GM19328 (cell line): ENCODE measurements around the gene GDF9.

ENCODE experiments used
- ATAC-seq: cut with Tn5 transposase; IDR thresholded peaks from one replicate; pipeline ENCODE4 v1.9.1; 2021; ENCODE audit warnings: mild to moderate bottlenecking, moderate library complexity; ENCODE audit not compliant: unreplicated experiment

Gene GDF9

DNA sequence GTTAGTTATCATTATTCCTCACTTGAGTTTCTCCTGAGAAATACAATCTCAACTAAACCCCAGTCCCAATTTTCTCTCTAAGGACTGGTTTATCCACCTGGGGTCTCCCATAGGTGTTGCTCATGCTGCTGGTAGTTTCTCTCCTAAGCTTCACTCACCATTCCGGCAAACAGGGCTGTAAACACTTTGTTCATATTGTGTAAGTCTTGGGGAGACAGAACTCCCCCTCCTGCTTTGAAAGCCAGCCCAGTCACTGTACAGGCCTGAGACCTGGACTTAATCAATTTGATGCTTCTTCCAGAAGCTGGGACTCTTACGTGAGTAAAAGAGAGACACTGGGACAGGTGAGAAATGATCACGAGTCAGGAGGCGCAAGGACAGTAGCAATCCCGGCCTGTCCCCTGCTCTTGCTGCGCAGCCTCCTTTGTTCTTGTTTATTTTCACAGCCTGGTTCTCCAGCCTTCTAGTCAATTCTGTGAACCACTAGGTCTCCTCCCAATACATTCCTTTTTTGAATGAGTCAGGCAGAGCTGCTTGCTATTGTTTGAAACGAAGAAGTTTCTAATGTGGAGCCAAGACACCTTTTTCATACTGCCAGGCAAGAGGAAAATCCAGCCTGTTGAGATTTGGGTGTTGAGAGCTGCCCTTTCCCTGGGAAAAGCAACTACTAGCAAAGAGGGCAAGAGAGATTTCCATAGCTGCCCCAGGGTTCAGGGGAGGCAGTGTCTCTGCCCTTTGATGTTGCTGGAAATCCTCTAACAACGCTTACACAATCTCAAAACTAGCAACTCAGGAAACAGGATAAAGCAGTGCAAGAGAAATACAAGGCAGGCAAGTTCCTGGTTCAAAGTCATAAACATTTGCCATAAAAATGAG is 26.6 kb downstream of the GDF9 start:
- no peak for ATAC-seq

DNA sequence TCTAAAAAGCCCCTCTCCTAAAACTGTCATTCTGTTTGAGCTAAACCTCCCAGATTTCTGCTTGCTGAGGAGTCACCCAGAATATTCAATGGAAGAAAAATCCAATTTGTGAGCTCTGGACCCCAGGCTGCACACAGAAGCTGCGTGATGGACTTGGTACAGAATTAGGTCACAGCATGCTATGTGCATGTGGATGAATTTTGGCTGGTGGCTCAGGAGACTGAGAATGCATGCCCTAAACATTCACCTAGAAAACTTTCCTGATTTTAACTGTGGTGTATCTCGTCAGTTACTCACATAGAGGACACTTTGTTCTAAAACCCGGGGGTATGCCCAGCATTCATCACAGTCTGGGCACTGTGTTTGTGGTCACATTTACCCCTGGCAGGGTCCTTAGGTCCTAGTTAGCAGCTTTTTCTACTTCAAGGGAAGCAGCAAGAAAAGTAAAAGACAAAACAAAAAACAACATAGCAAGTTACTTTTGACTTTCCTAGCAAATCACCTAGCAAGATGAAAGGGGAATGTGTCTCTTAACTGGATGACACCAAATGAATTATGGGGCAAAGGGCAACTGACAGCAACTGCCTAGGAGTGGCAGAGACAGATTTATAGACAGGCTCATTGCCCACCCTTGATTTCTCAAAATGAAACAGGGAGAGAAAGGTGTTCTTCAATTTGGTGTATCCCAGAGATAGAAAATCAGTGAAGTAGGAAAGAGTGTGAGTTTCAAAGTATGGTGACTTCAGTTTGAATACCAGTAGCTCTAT is 27.6 kb downstream of the GDF9 start:
- no peak for ATAC-seq

DNA sequence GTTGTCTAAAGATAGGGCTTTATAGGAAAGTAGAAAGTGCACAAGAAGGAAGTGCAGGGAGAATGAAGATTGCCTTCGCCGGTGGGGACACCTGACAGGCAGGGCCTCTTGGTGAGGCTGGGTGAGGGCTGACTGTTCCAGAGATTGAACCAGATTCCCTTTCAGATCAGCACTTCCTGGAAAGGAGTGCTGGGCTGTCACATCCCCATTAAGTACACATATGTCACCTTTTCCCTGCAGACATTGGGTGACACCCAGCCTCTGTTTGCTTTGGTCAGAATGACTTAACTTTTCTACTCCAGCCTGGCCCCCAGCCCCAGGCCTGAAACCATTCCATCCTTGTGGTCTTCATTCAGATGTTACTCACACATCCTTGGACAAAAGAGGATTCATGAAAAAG is 28.4 kb downstream of the GDF9 start:
- ATAC-seq, result no peak

DNA sequence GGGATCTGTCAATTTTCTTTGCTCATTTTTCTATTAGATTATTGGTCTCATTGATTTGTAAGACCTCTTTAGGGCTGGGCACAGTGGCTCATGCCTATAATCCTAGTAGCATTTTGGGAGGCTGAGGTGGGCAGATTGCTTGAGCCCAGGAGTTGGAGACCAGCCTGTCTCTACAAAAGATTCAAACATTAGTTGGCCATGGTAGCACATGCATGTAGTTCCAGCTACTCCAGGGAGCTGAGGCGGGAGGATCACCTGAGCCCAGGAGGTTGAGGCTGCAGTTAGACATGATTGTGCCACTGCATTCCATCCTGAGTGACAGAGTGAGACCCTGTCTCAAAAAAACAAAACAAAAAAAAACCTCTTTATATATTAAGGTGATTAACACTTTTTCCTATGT is 29.4 kb downstream of the GDF9 start:
- ATAC-seq, result no peak

DNA sequence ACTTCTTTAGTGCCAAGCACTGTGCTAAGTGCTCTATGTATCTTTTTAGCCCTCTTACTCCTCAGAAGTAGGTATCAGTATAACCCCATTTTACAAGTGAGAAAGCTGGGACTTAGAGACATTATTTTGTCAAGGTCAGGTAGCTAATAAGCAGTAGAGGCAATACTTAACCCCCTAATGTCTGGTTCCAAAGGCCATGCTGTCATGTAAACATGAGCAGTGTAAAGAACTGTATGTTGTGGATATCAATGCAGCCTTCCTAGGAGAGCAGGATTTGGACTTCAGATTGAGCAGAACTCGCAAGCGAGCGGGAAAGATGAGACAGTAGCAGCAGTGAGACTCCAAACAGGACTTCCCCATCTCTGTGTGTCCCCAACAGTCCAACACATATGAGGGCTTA is 32.2 kb downstream of the GDF9 start:
- no peak for ATAC-seq

DNA sequence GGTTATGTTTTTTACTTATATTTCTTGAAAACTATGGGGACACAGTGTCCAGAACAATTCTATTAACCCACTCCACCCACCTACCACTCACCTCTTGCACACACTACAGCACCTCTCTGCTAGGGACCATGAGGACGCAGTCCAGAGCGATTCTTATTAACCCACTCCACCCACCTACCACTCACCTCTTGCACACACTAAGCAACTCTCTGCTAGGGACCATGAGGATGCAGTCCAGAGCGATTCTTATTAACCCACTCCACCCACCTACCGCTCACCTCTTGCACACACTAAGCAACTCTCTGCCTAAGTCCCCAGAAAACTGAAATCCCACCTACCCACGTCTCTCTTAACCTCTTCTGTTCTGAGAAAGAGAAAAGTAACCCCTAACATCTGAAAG is 33.7 kb downstream of the GDF9 start:
- ATAC-seq, result no peak

DNA sequence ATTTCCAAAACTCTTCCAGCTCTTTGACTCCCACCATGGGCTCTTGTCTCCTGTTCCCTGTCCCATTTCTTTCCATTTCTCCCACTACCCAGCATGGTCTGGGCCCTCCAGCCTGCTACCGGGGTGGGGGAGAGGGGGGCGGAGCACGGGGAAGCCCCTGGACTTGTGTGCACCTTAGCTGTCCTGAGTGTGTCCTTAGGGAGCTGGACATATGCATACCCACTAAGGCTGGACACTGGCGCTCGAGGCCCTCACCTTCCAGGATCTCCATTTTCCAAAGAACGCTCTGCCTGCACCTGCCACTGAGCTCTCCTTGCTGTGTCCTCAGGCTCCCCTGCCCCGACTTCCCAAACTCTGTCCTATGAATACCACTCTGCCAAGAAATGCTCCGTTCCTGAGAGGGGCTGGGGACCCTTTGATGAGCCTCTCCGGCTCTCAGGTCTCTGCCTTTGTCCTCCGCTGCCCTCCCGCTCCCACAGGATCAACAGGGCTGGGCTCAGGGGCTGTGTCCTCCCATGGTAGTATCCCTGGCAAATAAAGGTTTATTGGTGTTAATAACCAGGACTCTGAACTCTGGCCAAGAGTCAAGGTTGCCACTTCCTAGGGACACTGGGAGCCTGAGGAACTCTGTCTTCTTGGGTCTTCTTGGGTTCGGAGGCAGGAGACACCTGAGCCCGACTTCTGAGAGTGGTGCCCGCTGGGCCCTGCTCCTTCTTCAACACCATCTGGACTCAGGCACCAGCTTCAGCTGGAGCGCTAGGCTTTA is 35.0 kb downstream of the GDF9 start:
- no peak for ATAC-seq

DNA sequence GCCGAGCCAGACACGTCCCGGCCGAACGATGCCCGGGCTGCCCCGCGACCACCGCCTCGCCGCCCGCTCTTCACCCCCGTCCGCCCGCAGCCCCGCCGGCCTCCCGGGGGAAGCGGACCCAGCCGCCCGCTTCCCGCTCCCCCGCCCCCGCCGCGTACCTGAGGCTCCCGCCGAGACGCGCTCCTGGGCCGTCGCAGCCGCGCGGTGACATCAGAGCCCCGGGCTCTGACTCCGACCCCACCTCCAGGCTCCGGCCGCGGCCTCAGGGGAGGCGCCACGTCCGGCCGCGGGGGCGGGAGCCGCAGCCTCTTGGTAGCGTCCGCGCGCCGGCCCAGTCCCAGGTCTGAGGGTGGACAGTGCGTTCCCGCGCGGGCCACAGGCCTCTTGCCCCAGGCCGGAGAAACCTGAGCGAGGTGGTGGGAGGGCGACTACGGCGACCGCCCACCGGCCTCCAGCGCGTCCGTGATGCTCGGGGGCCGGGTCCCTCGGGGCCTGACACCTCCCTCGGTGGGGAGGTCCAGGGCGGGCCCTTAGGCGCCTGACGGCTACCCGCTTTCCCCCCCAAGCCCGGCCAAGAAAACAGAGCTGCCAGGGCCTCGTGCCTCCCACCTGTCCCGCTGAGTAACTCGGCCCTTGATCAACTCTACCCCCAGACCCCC is 35.7 kb downstream of the GDF9 start, which contains the start of gene SHROOM1:
Gene SHROOM1, minus strand, starts transcription at position 212 of the 659 bp plus-strand sequence. CDS start 4,507 bp downstream, outside the sequence.
- peak; percentile 54 for ATAC-seq

DNA sequence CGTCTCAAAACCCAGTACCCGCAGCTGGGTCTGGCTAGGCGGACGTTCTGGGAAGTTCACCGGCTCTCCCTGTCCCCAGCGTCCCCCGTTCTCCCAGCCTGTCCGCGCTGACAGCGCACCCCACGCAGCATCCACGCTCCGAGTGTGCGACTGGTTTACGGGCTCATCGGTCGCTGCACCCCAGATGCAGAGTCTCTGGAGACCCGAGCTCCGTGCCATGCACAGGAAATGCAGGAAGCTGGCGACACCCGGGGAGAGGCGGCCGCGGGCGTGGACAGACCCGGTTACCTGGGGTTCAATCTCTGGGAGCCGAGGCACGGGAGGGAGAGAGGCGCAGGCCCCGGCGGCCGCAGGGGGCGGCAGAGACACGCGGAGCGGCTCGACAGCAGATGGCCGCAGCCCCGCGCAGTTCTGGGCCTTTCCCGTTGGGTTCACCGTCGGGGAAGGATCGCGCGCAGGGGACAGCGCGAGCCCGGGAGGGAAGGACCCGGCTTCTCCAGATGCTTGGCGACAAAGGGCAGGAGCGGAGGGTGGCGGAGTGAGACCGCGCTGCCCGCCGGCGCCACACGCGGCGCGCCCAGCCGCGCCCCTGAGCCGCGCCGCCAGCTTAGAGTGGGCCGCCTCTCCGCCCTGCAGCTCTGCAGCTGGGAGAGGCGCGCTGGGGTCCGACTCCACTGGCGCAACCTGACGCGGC is 36.4 kb downstream of the GDF9 start:
- ATAC-seq, result peak; percentile 79

DNA sequence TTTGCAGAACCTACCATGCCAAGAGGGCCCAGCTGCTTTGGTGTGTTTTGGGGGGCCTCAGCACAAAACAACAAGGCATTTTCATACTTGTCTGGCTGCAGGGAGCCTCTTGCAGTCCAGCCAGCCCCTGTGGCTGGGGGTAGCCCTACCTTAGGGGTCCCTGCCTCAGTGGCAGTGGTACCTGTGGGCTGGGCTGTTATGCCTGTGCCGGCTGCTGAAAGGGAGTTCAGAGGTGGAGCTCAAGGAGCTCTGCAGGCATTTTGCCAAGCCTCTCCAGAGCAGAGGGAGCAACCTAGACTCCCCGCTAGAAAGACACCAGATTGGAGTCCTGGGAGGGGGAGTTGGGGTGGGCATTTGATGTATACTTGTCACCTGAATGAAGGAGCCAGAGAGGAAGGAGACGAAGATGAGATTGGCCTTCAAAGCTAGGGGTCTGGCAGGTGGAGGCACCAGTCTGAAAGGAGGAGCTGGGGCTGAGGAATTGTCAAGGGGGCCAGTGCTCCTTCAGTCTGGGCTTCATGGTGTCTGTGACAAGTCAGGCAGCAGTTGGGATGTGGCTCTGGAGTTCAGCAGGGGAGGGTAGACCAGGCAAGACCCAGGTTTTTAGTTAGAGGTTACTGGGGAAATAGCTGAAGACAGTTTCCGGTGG is 37.3 kb downstream of the GDF9 start:
- no peak for ATAC-seq

DNA sequence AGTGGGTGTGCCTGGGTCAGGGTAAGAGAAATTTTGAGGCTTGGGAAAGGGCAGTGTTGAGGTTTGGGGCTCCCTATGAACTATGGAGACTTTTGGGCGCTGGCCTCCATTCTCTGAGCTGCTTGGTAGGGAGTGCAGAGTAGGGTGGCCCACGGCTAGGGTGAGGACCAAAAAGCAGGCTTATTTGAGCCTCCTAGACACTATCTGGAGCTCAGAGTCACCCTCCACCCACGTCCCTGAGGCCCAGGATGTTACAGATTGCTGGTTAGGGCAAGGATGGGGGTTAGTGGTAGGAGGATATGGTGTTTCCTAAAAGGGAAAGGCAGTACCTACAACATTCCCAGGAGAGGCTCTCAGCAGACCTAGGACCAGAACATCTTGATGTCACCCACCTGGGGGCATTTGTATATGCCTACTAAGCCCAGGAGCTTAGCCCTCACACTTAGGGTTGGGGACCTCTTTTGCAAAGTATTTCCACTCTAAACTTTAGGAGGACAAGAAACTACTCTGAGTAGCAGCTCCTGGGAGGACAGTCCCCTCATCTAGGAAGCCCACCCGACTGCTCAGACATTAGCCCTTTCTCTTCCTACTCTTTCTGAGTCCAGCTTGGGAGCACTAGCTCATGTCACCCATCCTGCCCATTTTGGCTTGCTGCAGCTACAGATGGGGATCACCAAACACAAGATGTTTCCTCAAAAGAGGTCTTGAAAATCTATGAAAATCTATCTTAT is 38.2 kb downstream of the GDF9 start:
- no peak for ATAC-seq

DNA sequence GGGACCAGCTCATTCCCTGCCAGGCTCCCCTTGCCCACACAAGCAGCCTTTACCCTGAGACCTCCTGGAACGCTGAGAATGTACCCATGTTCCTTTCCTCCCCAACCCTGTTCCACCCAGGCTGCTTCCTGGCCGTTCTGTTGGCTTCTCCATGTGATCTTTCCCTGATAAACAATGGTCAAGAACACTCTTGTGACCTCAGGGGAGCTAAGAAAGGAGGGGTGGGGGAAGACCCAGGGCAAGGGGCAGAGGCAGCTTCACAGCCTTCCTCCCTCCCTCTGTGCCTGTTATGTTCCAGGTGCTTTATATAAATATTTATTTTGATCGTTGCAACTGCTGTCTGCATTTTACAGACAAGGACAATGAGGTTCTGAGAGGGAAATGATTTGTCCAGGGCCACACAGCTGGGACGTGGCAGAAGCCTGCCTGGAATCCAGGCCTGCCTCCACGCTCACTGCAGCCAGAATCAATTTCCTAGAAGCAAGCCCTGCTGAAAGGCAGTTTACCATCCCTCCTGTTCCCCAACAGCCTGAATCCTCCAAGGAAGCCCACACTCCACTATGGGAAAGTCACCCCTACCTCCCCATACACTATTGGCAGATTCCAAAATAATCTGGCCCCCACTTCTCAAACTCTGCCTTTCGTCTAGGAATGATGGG is 39.7 kb downstream of the GDF9 start:
- ATAC-seq, result no peak

DNA sequence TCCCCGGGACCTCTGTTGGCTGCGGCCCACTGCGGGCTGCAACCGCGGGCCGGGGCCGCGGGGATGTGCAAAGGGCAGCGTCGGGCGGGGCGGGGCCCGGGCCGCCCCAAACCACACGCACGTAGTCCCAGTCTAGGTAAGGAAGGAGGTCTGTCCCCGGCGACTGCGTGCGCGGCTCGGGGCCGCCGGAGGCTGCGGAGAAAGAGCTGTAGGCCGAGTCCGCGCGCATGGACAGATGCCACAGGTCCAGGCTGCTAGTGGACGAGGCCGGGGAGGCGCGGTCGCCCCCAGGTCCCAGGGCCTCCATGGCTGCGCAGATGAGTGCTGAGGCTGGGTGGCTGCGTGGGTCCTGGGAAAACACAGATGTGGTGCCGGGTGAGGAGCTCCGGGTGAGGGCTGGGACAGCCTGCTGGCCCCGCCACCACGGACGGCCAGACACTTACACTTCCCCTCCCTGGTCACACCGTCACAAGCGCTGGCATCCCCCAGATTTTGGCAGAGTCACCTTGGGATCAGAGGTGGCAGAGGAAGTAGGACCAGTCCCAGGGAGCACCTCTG is 40.4 kb downstream of the GDF9 start:
- no peak for ATAC-seq

DNA sequence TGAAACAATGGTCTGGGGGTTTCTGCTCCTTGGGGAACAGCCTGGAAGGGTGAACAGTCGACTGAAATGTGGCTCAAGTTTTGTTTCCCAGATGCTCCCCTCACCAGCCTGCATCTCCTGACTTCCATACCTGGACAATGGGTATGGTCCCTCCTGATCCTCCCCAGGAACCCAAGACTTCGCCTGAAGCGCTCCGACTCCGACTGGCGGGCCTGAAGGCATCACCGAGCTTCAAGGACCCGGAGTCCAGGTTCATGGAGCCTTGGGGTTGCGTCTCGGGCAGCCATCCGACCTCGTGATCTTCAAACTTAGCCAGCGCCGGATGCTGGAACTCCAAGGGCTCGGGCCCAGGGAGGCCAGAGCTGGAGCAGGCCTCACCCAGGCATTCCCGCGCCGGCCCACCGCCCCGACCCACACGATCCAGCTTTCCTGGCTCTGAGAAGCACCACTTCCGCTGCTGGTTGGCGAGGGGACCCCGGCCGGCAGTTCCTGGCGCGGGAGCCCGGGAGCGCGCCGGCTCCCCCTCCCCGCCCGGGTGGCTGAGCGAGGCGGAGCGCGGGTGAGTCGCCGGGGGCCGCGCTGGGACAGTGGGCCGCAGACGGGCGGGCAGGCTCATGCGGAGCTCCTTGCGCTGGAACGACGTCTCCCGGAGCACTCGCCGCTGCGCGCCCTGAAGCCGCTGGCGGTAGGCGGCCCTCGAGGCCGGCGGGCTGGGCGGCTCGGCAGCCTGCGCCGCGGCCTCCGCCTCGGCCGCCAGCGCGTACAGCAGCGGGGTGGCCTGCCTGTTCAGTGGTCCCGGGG is 41.0 kb downstream of the GDF9 start:
- ATAC-seq, result no peak

DNA sequence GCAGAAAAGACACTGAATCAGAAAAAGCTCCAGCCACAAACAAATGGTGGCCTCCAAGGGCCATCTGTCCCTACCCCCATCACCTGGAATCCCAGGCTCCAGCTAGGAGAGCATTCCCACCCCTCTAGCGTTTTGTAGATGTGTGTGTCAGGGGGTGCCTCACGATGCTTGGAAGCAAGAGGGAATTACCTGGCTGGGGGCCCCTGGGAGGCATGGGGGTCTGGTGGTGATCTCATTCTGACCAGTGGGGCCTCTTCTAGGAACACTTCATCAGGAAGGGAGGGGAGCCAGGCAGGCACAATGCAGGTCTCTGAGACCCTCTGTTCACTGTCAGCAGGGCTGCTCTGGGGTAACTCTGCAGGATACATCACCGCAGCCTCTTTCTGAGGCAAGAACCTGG is 41.8 kb downstream of the GDF9 start:
- no peak for ATAC-seq

DNA sequence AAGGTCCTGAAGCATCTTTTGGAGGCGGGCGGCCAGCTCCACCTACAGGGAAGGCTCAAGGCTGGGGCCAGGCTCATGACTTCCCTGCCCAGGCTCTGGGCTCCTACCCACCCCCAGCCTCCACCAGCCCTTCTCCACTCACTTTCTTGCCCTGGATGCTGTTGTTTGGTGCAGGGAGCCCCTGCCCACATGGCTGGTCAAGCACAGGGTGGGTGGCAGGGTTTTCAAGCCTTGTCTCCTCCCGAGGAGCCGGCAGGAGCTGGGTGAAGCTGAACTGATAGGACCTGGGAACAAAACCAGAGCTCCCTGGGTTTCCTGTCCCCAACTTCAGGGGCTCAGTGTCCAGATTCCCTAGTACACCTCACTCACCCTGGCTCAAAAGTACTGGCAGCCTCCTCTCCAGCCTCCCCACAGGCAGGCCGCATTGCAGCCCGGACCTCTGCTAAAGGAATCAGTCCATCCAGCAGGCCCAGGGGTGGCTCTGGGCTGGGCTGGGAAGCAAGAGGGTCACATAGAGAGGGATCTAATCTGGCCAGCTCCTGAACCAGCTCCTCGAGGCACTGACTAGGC is 42.7 kb downstream of the GDF9 start:
- ATAC-seq, result no peak
